Measurements from ENCODE around the gene RAPGEF4. TPM values are rescaled to one million over a fixed set of nuclear protein-coding genes. Genes with fewer than 3 reads are reported as not detected.

The RAPGEF4 gene
- total and polyA plus RNA-seq, 8 donors = 3.6 to 23.7 (median 9.8) TPM; not detected in 1

- no peak for TF ChIP-seq EP300 (IDR thresholded peaks at IDR 0.05)
- TF ChIP-seq, protein P1, sequence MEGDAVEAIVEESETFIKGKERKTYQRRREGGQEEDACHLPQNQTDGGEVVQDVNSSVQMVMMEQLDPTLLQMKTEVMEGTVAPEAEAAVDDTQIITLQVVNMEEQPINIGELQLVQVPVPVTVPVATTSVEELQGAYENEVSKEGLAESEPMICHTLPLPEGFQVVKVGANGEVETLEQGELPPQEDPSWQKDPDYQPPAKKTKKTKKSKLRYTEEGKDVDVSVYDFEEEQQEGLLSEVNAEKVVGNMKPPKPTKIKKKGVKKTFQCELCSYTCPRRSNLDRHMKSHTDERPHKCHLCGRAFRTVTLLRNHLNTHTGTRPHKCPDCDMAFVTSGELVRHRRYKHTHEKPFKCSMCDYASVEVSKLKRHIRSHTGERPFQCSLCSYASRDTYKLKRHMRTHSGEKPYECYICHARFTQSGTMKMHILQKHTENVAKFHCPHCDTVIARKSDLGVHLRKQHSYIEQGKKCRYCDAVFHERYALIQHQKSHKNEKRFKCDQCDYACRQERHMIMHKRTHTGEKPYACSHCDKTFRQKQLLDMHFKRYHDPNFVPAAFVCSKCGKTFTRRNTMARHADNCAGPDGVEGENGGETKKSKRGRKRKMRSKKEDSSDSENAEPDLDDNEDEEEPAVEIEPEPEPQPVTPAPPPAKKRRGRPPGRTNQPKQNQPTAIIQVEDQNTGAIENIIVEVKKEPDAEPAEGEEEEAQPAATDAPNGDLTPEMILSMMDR (IDR thresholded peaks at IDR 0.05) = no peak
- TF ChIP-seq POLR2A (IDR thresholded peaks at IDR 0.05) = no peak
- TF ChIP-seq POLR2AphosphoS5 (IDR thresholded peaks at IDR 0.05) = no peak
- Histone ChIP-seq H3K27ac (no peak overlapping the region), H3K36me3 (no peaks in the 10 kb centered on the region), H3K27me3 (no peaks in the 10 kb centered on the region), H3K9me3 (no peaks in the 10 kb centered on the region), H3K4me3 (no peak overlapping the region), H3K4me1 (peaks cover 0 to 5% (median 0%) of the 10 kb centered on the region in 4 donors)
- DNase-seq = peak in 1 of 2 donors; percentile 28
- intact Hi-C loops (cut with DNase I; ENCODE audit: low total_unique reads) = no loop called here
- WGBS, 5 donors = 61 to 69% (median 65%) methylated on average over 5 of the region's 5 CpGs
Measured at GRCh38 chr2:172698041-172698863, 37.4 kb upstream of the RAPGEF4 start.

- TF ChIP-seq POLR2A (IDR thresholded peaks at IDR 0.05) = no peak
- TF ChIP-seq, protein P1 (IDR thresholded peaks at IDR 0.05) = no peak
- TF ChIP-seq POLR2AphosphoS5 (IDR thresholded peaks at IDR 0.05) = no peak
- no peak for TF ChIP-seq EP300 (IDR thresholded peaks at IDR 0.05)
Measured at GRCh38 chr2:172701250-172701649, 34.4 kb upstream of the RAPGEF4 start.

DNA sequence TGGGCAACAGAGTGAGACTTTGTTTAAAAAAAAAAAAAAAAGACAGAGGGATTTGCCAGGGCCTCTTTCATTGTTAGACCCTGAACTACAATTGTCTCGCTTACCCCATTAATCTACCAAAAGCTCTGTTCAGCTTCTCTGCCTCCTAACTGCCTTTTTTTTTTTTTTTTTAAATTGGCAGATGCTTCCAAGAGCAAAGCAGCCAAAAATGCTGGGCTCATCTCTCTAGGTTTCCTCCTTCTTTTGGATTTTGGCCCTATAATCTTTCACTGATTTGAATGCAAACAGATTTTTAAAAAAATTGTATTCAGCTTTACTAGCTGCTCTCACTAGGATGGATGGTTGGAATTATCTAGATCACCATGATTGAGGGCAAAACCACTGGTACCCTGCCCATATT lies 33.2 kb upstream of the RAPGEF4 start:
- TF ChIP-seq EP300 (IDR thresholded peaks at IDR 0.05) (no peak), POLR2A (IDR thresholded peaks at IDR 0.05) (no peak), POLR2AphosphoS5 (IDR thresholded peaks at IDR 0.05) (no peak)
- TF ChIP-seq, protein P1 (IDR thresholded peaks at IDR 0.05) = no peak
- peak in 1 of 2 donors; percentile 44 for DNase-seq
- Histone ChIP-seq H3K36me3 (no peaks in the 10 kb centered on the region), H3K27me3 (peaks cover 0 to 6% (median 0%) of the 10 kb centered on the region in 3 donors), H3K9me3 (no peaks in the 10 kb centered on the region), H3K4me3 (no peak overlapping the region), H3K27ac (no peak overlapping the region), H3K4me1 (no peaks in the 10 kb centered on the region)
- intact Hi-C loops (cut with DNase I; ENCODE audit: low total_unique reads) = no loop called here
- WGBS, 5 donors = 76 to 93% (median 88%) methylated on average over 1 of the region's 1 CpG

More at GRCh38 chr2:172701250-172701649, 34.4 kb upstream of the RAPGEF4 start:
- H3K36me3 ChIP-seq = no peaks in the 10 kb centered on the region
- H3K27ac ChIP-seq = no peak overlapping the region
- DNase-seq = no peak
- H3K4me1 ChIP-seq = no peaks in the 10 kb centered on the region
- 24 to 64% (median 48%) methylated on average over 1 of the region's 1 CpG for WGBS, 5 donors
- no peaks in the 10 kb centered on the region for H3K9me3 ChIP-seq
- no peaks in the 10 kb centered on the region for H3K27me3 ChIP-seq
- no peak overlapping the region for H3K4me3 ChIP-seq
- intact Hi-C loops (cut with DNase I; ENCODE audit: low total_unique reads) = no loop called here

- no peaks in the 10 kb centered on the region for H3K4me1 ChIP-seq
- 62 to 71% (median 69%) methylated on average over 11 of the region's 11 CpGs for WGBS, 5 donors
- no peak overlapping the region for H3K27ac ChIP-seq
- H3K36me3 ChIP-seq = no peaks in the 10 kb centered on the region
- TF ChIP-seq, protein P1 (IDR thresholded peaks at IDR 0.05) = peak in 4 of 7 experiments; percentile 10 to 41 (median 36)
- no peak for TF ChIP-seq EP300 (IDR thresholded peaks at IDR 0.05)
- intact Hi-C loops (cut with DNase I; ENCODE audit: low total_unique reads) = no loop called here
- H3K9me3 ChIP-seq = no peaks in the 10 kb centered on the region
- H3K27me3 ChIP-seq = peaks cover 0 to 6% (median 0%) of the 10 kb centered on the region in 3 donors
- no peak overlapping the region for H3K4me3 ChIP-seq
- peak in 1 of 2 donors; percentile 46 for DNase-seq
Measured at GRCh38 chr2:172704072-172704936, 31.3 kb upstream of the RAPGEF4 start.

All from stomach (tissue), 9 donors.